Testis (tissue), 3 donors: ENCODE data around the gene MLF1. TPM values are rescaled to one million over a fixed set of nuclear protein-coding genes. Genes with fewer than 3 reads are reported as not detected.

ENCODE experiments used
- DNase-seq: peaks from one replicate; pipeline ENCODE4 v3.0.0-alpha.2; 2019
- H3K27ac ChIP-seq, 2 donors: fragments of 200-600 bp; sonication (generic); one replicate each; pipeline ENCODE4 v1.5.1; 2019
- H3K27me3 ChIP-seq: fragments of 200-600 bp; sonication (generic); one replicate; pipeline ENCODE4 v1.5.1; 2019
- H3K36me3 ChIP-seq: fragments of 200-600 bp; sonication (generic); one replicate; pipeline ENCODE4 v1.5.1; 2017; ENCODE audit warnings: low read depth; ENCODE audit errors: missing control alignments
- H3K4me1 ChIP-seq: fragments of 200-600 bp; sonication (generic); one replicate; pipeline ENCODE4 v1.5.1; 2019
- H3K4me3 ChIP-seq, 2 donors: fragments of 200-600 bp; sonication (generic); one replicate each; pipeline ENCODE4 v1.5.1; 2017 to 2019
- H3K9me3 ChIP-seq: fragments of 200-600 bp; sonication (generic); one replicate; pipeline ENCODE4 v1.5.1; 2017
- POLR2A ChIP-seq: fragments of 450-650 bp; IDR thresholded peaks from one replicate; pipeline ENCODE4 v1.6.1; 2017; ENCODE audit warnings: antibody characterized with exemption, mild to moderate bottlenecking, moderate library complexity
- WGBS, 2 donors: methylation state at CpG; one replicate each; pipeline ENCODE4 v1.1.5; 2018; 5-methylcytosine and 5-hydroxymethylcytosine counted together
- intact Hi-C: fragments of 100-400 bp; cut with DNase I; formaldehyde crosslinking; loops from one replicate; pipeline ENCODE4 v1.15.1; 2023; ENCODE audit warnings: low total_unique reads
- polyA plus RNA-seq: library from polyadenylated mRNA; stranded (reverse); fragments of 350-450 nt; fragmentation: Illumina TruSeq; extraction: RNeasy Lipid Tissue Mini Kit (QIAGEN cat#74804); gene quantifications from one replicate; pipeline ENCODE4 v1.2.3, GENCODE V29; 2014; ENCODE audit warnings: low read depth, low replicate concordance; ENCODE audit not compliant: insufficient read depth
- total RNA-seq, 2 donors: library from RNA; depleted of rRNA; stranded (reverse); fragments of >200 nt; gene quantifications; one replicate each; pipeline ENCODE4 v1.2.3, GENCODE V29; 2016
- TF ChIP-seq, protein P1 (sequence below), 3 experiments: fragments of 450-650 bp in 2 of 3; fragments of 200-600 bp in 1 of 3; sonication (generic) in 1 of 3; IDR thresholded peaks; one replicate each; pipeline ENCODE4 v1.5.1; 2016 to 2019; ENCODE audit warnings: antibody characterized with exemption in 3 of 3, mild to moderate bottlenecking in 2 of 3, moderate library complexity in 1 of 3

The MLF1 gene
- total and polyA plus RNA-seq, 3 donors from 2014 or later = 142 to 549 (median 211) TPM

DNA sequence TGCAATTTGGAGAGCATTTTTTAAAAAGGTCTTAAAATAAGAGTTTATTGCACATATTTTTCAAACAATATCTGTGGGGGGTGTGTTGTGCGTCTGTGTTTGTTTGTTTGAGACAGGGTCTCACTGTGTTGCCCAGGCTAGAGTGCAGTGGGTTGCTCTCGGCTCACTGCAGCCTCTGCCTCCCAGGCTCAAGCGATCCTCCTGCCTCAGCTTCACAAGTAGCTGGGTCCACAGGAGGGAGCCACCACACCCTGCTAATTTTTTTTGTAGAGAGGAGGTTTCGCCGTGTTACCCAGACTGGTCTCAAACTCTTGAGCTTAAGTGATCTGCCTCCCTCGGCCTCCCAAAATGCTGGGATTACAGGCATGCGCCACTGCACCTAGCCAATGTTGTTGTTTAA, 2.7 kb downstream of the MLF1 start:
- TF ChIP-seq POLR2A = no peak
- TF ChIP-seq, protein P1, sequence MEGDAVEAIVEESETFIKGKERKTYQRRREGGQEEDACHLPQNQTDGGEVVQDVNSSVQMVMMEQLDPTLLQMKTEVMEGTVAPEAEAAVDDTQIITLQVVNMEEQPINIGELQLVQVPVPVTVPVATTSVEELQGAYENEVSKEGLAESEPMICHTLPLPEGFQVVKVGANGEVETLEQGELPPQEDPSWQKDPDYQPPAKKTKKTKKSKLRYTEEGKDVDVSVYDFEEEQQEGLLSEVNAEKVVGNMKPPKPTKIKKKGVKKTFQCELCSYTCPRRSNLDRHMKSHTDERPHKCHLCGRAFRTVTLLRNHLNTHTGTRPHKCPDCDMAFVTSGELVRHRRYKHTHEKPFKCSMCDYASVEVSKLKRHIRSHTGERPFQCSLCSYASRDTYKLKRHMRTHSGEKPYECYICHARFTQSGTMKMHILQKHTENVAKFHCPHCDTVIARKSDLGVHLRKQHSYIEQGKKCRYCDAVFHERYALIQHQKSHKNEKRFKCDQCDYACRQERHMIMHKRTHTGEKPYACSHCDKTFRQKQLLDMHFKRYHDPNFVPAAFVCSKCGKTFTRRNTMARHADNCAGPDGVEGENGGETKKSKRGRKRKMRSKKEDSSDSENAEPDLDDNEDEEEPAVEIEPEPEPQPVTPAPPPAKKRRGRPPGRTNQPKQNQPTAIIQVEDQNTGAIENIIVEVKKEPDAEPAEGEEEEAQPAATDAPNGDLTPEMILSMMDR (IDR thresholded peaks at IDR 0.05) = no peak
- Histone ChIP-seq H3K27me3 (no peaks in the 10 kb centered on the region), H3K27ac (no peak overlapping the region), H3K4me3 (no peak overlapping the region), H3K4me1 (no peaks in the 10 kb centered on the region), H3K36me3 (no peaks in the 10 kb centered on the region), H3K9me3 (no peaks in the 10 kb centered on the region)
- 50 to 65% methylated on average over 7 of the region's 7 CpGs for WGBS, 2 donors
- DNase-seq = peak; percentile 62
- intact Hi-C loops = no loop called here

DNA sequence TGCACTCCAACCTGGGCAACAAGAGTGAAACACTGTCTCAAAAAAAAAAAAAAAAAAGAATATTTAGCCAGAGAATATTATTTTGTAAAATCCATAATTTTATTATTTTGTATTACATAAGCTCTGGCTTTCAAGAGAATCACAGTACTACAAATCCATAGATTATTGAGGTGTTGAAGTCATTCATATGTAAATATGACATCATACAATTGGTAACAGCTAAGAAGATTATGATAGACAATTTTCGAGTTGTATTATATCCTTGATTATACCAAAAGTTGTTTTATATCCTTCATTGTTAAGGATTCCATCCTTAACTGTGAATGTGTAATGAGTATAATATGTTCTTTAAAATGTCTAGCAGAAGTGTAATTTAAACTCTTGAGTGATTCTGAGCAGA, 3.7 kb downstream of the MLF1 start:
- TF ChIP-seq, protein P1 (IDR thresholded peaks at IDR 0.05) = no peak
- TF ChIP-seq POLR2A = no peak
- no peak overlapping the region for H3K4me3 ChIP-seq
- no peaks in the 10 kb centered on the region for H3K4me1 ChIP-seq
- WGBS, 2 donors = 45 to 63% methylated on average over 1 of the region's 1 CpG
- no peaks in the 10 kb centered on the region for H3K9me3 ChIP-seq
- H3K27ac ChIP-seq = peak overlapping the region; percentile 7 to 60
- DNase-seq = no peak
- H3K36me3 ChIP-seq = no peaks in the 10 kb centered on the region
- H3K27me3 ChIP-seq = no peaks in the 10 kb centered on the region
- intact Hi-C loops = no loop called here

DNA sequence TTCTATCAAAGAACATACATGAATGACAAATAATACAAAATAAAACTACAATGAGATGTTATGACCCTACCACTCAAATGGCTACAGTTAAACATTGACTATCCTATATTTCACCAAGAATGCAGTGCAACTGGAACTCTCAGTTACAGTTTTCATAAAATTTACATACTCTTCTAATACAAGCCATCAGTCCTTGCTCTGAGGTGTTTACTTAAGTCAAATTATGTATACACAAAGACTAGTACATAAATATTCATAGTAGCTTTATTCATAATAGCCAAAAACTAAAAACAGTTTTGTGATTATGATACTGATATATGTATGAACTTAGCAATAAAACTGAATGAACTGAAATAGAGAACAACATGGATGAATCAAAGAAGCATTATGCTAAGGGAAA, 19.2 kb downstream of the MLF1 start:
- no peak for DNase-seq
- Histone ChIP-seq H3K4me3 (no peak overlapping the region), H3K27ac (no peak overlapping the region), H3K36me3 (no peaks in the 10 kb centered on the region), H3K27me3 (no peaks in the 10 kb centered on the region), H3K9me3 (no peaks in the 10 kb centered on the region), H3K4me1 (no peaks in the 10 kb centered on the region)
- intact Hi-C loops = no loop called here
- TF ChIP-seq POLR2A = no peak
- TF ChIP-seq, protein P1 (IDR thresholded peaks at IDR 0.05) = no peak

DNA sequence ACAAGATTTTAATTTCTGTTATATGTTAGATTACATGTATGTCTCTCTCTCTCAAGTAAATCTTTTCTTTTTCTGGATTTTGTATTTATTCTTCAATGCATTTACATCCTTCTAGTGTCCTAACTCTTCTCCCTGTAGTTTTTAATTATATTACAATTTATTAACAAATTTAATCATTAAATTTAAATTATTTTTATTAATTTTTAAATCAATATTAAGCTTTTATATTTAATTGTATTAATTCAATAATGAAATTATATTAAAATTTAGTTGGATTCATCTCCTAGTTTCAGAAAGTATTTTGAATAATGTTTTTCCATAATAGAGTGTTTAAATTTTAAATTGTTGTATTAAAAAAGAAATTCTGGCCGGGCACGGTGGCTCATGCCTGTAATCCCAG, 29.8 kb downstream of the MLF1 start:
- 96 to 100% methylated on average over 2 of the region's 2 CpGs for WGBS, 2 donors

DNA sequence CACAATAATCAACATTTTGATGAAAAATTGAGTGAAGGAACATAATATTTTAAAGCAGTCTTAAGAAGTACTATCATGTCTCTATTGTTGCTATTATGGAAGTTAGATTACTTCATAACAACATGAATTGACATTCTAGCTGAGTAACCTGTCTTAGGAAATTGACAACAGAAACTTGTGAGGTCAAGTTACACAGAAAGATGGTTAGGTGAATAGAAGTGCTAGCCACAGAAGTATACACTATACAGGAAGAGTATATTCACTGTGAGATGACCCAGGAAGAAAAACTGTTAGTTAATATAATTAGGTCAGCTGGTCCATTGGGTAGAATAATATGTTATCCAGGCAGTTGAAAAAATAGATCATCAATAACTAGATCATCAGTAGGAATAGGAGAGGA, 31.2 kb downstream of the MLF1 start:
- no peak for TF ChIP-seq POLR2A
- TF ChIP-seq, protein P1 (IDR thresholded peaks at IDR 0.05) = no peak
- Histone ChIP-seq H3K27ac (no peak overlapping the region), H3K4me3 (no peak overlapping the region), H3K9me3 (no peaks in the 10 kb centered on the region), H3K4me1 (no peaks in the 10 kb centered on the region), H3K27me3 (no peaks in the 10 kb centered on the region), H3K36me3 (no peaks in the 10 kb centered on the region)
- DNase-seq = no peak
- intact Hi-C loops = no loop called here

More for the DNA sequence above, 29.8 kb downstream of the MLF1 start:
- TF ChIP-seq, protein P1 (IDR thresholded peaks at IDR 0.05) = no peak
- no peak for TF ChIP-seq POLR2A
- intact Hi-C loops = no loop called here
- H3K4me3 ChIP-seq = no peak overlapping the region
- no peak overlapping the region for H3K27ac ChIP-seq
- H3K9me3 ChIP-seq = no peaks in the 10 kb centered on the region
- H3K36me3 ChIP-seq = no peaks in the 10 kb centered on the region
- H3K4me1 ChIP-seq = no peaks in the 10 kb centered on the region
- H3K27me3 ChIP-seq = no peaks in the 10 kb centered on the region
- DNase-seq = no peak
